DMS114 treated with DMSO at 0.1 percent for 48 hours (cell line): ENCODE data around the gene KCNC2.
"Not testable (repeated sequence)": the region's sequence is repeated elsewhere in the genome, so short reads cannot be mapped to it uniquely, and the experiment has no call there.

ENCODE experiments used
- DNase-seq: peaks from one replicate; lab custom pipeline; 2025; ENCODE audit not compliant: unreplicated experiment; lab: John Stamatoyannopoulos, UW

The KCNC2 gene

DNA sequence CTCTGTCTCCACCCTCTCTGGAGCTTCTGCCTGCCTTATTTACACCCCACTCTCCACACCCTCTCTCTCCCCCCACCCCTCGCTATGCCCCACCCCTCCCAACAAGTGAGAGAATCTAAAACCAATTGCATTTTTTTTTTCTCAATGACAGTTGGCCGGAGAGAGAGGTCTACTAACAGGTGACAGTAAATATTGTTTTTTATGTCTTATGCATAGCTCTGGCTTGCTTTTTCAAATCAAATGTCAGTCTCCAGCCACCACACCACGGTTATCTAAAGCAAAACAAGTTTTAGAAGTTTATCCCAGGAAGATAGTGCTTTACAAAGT is at the start of gene KCNC2:
TSS of gene KCNC2 (minus strand) at position 28 of the 327 bp plus-strand sequence.
- DNase-seq, result no peak

DNA sequence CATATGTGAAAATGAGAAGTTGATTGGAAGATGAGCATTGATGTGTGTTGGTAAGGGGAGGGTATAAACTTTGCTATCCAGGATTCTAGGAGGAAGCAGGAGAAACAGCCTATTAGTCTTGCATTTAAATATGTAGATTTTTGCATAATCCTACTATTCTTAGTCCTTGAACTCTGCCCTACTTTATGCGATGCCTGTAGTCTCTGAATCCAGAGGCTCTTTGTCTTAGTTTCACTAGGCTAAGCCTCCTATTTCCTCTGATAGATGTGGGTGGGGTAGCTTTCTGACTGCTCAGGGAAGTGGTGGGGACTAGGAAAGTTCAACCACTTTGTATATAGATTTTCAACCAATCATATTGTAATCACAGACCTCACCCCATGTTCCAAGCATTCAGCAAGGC is 49.5 kb upstream of the KCNC2 start:
- no peak for DNase-seq

DNA sequence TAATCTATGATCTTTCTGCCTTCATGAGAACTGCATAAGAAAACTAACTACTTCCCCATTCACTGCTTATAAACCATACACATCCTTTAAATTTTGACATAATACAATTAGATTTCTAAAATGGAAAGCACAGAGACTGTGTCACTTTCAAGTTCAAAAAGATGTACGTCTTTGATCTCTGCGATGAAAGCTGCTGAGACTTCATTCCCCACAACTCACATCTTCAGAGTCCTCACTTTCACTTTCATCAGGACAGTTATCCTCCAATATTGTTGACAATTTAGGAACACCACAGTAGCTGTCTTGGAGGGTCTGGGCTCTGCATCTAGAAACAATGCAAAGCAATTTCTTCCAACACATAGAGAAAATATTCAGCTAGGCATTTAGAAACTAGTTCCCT is 47.9 kb upstream of the KCNC2 start:
- DNase-seq, result no peak

DNA sequence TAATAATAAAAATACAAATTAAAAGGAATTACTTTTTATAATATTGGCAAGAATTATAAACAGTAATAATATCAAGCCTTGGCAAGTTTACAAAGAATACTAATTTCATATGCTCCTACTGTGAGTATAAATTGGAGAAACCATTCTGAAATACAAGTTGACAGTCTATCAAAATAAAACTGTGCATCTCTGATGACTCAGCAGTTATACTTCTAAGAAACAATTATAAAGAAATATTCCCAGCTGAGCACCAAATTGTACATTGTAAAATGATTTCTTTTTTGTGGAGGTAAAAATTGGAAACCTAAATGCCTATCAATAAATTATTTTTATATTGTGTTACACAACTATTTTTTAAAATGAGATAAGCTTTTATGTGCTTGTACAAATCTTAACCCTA is 35.5 kb upstream of the KCNC2 start:
- DNase-seq, result no peak

DNA sequence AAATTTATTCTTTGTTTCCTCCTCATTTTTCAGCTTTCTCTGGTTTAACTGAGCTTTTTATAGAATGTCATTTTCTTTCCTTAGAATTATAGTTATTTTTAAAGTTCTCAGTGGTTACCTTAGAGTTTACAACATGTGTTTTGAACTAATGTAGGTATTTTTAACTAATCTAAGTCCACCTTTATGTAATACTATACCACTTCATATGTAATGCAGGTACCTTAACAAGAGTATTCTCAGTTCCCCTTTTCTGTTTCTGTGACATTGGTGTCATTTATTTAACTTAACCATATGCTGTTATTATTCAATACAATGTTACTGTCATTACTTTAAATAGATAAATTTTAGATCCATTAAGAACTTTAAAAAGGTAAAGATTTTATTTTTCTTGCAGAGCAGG is 30.3 kb upstream of the KCNC2 start:
- DNase-seq, result no peak

DNA sequence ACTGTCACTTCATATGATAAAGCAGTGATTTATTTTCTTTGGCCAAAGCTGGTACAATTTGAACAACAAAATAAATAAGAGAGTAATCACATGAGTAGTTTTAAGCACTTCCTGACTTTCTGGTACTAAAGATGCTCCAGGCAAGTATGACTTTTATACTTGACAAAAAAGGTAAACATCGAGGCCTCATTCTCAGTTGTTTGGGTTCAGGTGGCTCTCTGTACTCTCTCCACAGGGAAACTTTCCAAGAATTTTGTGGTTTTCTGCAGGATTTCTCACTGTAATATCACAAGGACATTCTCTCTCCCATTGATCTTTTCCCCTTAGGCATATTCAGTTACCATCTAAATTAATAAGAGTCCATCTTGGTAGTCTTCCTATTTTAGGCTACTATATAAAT is 26.6 kb upstream of the KCNC2 start:
- no peak for DNase-seq

DNA sequence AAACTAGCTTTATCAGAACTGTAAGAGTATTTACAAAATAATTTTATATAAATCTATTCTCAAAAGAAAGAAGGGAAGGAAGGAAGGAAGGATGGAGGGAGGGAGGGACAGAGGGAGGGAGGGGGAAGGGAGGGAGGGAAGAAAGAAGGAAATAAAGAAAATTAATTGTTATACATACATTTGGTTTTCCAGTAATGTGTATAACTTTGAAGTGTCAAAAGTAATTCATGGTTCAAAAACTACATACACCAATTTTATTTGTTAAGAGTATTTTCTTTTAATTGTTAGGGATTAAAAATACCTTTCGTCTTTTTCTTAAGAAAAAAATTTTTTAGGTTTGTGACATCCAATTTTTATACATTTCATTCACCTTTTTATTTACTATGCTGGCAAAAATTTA is 17.5 kb upstream of the KCNC2 start:
- no peak for DNase-seq

DNA sequence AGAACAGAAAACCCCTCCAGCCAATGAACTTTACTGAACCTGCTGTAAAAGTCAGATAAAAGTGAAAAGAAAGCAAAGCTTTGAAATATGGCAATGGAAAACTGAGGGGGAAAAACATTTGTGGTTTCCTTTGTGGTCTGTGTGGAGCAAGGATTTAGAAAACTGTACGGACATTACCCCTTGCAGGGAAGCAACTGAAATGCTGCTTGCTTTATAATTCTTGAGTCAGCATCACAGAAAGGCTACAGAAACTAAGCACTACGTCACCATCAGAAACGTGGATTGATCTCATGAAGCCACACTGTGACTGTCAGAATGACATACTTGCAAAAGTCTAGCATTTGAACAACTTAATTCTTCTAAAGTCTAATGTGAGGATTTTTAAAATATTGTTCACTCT is 2.4 kb upstream of the KCNC2 start:
- no peak for DNase-seq

DNA sequence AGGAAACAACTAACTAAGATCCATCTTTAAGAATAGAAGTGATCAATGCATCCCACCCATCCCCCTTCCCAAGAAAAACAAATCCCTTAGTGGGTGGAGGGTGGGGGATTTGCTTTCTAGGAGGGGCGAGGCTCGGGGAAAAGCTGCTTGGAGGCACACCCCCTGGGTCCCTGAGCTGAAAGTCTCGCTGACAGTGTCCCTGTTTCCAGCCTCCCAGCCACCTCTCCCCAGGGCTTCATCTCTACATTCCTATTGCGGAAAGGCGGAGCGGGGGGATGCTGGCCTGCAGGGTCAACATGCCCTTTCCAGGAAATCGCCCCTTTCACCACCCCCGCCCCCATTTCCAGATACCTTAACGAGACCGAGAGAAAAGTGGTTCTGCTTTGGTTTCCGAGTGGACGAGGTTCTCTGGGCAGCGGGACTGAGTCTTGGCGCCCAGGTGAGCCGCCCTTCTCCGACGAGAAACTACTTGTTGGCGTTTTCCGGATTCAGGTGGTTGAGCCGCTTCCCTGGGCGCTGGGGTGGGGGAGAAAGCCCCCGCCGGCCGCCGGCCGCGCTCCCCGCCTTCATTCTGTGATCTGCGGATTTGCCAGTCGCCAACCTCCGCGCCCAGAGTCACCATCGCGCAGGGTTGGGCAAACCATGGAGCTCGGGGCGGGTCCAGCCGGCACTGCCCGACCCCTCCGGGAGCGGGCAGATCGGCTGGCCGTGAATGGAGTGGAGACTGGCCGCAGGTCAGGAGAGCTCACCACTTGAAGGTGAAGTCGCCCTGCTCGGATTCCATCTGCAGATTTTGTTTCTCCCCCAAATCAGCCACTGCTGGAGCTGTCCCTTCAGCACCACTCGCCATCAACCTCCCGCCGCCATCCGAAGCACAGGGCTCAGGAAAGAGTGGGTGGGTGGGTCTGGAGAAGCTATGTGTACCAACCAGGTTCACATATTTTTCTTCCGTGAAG is 505 bp downstream of the KCNC2 start:
- DNase-seq, result no peak

DNA sequence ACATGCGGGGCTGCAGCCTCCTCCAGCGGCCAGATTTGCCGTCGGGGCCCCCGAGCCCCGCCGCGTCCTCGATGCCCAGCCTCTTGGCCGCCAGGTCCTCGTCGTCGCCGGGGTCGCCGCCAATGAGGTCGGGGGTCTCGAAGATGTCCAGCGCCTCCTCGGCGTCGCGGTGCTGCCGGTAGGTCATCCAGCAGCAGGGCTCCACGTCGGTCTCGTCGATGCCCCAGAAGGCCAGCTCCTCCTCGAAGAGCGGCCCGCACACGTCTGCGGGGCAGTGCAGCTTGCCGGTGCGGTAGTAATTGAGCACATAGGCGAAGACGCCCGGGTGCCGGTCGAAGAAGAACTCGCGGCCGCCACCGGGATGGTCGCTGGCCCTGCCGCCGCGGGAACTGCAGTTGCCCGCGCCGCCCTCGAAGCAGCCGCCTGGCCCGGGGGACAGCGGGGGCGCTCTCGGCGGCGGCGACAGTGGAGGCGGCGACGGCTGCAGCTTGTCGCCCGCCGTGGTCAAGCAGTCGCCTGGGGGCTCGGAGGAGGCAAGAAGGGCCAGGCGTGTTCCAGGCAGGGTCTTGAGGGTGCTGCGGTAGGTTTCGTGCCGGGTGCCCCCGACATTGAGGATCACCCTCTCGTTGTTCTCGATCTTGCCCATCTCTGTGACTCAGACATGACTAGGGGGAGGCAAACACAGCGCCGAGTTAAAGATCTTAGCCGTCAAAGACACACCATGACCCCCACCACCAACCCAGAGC is 2.1 kb downstream of the KCNC2 start:
- DNase-seq, result no peak

DNA sequence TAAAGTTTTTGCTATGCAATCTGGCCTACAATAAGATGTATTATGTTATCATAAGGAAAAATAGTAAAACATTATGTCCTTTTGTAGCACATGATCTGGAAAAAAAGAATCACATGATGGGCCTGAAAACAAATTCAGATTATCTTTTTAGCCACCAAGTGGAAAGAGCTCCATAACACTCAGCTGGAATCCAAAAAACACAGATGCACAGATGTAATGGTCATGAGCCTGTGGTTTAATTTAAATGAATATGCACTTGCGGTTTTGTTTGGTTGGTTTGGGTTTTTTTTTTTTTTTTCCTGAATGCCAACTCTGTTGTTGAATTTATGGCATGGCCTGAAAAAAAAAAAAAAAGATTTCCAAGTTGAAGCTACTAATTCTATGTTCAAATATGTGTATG is 4.1 kb downstream of the KCNC2 start:
- no peak for DNase-seq

DNA sequence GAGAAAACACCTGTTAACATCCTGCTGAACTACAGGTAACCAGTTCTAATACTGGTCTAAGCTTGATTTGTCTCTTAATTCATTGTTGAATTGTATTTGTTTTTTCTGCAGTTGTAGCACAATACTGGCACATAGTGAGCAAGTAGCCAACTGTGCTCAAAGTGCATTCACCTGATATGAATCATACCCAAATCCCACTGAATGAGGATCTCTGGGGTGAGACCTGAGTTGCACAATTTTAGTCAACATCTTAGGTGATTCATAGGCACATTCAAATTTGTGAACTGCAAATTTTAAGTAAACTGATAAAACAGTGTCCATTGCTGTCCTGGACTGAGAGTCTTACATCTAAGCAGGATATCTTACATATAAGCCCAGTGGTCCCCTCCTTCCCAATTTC is 12.8 kb downstream of the KCNC2 start:
- DNase-seq, result no peak

DNA sequence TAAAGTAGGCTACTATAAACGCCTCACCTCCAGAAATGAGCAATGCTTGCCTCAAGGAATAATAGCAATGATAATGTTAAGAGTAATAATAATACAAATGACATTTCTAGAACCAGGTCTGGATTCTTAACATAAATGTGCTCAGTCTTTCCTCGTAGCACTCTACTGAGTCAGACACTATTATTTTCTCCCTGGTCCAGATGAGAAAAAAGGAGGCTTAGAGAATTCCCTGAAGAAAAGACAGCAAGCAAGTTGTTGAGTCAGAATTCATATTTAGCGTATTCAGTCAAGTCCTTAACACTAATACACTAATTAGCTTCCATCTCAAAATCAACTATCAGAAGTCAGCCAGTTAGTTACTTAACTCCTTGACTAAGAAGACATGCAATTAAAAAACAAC is 13.2 kb downstream of the KCNC2 start:
- DNase-seq, result no peak

DNA sequence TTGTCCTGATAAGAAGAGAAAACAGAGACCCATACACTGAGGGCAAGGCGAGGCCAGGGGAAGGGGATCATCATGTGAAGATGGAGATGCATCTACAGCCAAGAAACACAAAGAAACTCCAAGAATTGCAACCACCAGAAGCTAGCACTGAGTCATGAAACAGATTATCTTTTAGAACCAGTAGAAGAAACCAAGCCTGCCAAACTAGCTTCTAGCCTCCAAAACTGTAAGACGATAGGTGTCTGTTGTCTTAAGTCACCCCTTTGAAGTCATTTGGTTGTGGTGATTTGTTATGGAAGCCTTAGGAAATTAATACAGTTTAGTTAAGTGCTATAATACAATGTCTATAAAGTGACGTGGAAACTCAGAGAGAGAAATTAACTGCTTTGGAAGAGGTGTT is 15.4 kb downstream of the KCNC2 start:
- DNase-seq, result no peak

DNA sequence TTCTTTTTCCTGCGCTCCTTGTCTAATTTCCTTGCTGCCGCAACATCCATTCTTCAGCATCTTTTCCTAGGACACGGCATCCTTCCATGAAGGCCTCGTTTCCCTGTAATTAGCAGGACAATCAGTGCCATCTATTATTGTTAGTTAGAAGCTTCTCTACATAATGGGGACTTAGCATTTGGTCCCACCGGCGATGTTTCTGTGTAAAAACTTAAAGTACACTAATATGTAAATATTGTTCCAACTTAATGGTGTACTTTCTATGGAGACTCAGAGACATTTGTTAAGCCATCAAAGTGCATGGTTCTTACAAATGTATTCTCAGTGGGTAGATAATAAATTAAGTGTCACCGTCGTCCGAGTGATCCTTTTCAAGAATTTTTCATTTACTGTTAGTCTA is 17.4 kb downstream of the KCNC2 start:
- no peak for DNase-seq

DNA sequence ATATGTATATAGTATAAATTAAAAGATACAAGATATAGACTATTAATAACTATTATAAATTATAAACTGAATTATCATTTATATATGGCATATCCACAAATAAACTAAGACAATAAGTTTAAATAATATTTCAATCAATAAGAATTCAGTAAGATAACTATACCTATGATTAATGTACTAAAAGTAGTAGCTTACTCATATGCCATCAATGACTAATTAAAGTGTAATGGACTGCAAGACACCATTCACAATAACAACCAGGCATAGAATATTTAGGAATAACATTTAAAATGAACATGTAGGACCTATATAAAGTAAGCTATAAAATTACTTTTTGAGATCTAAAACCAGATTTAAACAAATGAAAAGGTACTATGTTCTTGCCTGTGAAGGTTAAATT is 18.8 kb downstream of the KCNC2 start:
- DNase-seq, result no peak

DNA sequence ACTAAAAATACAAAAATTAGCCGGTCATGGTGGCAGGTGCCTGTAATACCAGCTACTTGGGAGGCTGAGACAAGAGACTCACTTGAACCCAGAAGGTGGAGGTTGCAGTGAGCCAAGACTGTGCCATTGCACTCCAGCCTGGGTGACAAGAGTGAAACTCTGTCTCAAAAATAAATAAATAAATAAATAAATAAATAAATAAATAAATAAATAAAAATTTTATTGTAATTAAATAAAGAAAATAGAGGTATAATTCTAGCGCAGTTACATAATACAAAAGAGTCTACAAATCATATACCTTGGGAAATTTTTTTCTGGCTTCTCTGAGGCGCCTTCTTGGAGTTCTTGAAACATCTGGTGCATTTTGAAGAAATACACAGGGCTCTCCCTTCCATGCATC is 23.8 kb downstream of the KCNC2 start:
- not testable (repeated sequence) for DNase-seq

DNA sequence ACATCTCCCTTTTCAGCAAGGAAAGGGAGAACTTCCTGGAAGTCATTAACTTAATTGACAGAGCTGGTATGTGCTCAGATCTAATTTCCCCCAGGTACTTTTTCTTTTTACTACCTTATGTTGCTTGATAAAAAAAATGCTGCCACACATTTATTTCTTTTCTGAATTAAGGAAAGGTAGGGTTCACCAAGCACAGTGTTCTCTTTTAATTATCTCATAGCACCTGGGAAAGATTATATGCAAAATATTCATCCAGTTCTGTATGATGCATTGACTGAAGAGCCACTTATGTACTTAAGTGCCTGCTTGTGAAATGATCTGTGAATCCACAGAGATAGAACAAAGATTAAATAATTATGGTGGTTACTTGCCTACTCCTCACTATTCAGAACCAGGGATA is 25.1 kb downstream of the KCNC2 start:
- no peak for DNase-seq

DNA sequence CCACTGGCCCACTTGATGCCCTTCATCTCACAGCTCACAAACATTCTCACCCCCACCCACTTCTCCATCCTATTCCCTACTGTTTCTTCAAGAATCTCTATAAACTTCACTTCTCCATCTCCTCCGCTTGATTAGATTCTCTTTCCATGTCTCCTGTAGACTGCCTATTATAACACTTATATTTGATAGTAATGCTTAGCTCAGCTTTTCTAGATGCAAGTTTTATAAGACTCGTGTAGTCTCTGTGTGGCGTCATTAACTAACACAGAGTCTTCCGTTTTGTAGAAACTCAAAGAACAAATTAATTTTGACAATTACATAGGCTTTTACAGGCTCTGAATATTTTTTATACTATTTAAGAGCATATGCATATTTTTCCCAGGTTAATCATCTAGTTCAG is 25.7 kb downstream of the KCNC2 start:
- DNase-seq, result no peak

DNA sequence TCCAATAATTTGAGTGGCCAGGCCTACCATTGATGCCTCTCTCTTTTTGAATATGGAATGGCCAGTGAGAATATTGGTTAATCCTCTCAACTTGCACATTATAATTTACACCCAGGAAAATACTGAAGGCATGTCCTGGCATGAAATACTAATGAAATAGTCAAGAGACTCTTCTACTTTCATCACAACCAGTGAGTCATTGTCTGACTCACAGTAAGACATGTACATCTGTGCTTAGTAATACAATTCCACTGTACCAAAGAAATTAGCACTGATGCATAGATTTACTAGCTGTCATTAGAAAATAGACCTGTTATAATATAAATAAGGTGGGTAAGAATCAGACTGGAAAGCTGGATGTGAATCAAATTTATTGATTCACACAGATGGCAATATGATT is 31.6 kb downstream of the KCNC2 start:
- no peak for DNase-seq

DNA sequence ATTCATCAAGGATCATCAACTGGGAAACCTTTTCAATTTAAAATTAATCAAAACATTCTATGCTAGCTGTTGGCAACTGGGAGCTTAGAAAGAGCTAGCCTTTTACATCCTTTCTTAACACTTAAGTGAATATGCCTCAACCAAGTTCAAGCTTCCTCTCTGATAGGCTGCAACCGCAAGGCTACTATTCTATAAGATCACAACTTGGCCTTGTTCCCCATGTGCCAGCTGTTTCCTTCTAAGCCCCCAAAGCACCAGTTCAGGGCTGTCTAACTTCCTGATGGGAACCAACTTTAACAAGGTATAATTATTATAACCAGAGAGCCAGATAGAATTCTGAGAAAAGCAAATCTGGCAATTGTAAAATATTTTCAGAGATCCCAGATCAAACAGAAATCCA is 37.0 kb downstream of the KCNC2 start:
- no peak for DNase-seq

DNA sequence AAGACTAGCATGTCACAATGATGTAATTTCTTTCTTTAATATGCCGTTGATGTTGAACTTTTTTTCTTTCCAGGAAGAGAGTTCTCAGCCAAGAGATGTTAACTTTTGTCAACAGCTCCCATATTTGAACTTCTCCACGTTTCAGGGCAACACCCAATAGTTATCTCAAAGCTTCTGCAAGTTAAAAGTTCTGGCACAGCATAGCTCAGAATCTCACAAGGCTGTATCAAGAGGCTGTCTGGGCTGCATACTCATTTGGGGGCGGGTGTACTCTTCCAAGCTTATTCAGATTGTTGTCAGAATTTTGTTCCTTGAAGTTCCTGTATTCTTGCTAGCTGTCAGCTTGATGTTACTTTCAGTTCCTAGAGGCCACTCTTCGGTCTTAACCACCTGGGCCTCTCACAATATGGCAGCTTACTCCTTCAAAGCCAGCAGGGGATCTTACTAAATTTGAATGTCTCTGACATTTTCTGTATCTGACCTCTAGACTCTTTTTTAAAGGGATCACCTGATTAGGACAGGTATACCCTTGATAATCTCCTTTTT is 38.9 kb downstream of the KCNC2 start:
- no peak for DNase-seq
